GM18907 (cell line): Measurements from ENCODE around the gene SLC7A1.

Experiments used
- ATAC-seq: cut with Tn5 transposase; IDR thresholded peaks from one replicate; pipeline ENCODE4 v1.9.1; 2021; ENCODE audit warnings: mild to moderate bottlenecking, moderate library complexity; ENCODE audit not compliant: unreplicated experiment

SLC7A1 gene

DNA sequence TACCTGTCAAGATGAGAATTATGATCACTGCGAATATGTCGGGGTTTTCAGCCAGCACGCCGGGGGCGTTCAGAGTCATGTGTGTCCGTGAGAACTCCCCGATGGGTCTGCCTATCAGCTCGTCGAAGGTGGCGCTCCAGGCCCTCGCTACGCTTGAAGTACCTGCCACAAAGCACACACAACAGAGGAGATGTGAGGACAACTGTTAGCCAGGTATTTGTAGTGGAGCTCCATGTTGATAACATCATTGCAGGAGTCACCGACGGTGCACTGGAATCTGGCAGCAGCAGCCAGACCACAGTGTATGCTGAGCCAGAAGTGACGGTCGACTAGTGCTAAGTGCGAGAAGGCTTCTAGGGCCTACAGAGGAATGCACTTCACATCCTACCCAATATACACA lies 62.7 kb downstream of the SLC7A1 start:
- no peak for ATAC-seq

DNA sequence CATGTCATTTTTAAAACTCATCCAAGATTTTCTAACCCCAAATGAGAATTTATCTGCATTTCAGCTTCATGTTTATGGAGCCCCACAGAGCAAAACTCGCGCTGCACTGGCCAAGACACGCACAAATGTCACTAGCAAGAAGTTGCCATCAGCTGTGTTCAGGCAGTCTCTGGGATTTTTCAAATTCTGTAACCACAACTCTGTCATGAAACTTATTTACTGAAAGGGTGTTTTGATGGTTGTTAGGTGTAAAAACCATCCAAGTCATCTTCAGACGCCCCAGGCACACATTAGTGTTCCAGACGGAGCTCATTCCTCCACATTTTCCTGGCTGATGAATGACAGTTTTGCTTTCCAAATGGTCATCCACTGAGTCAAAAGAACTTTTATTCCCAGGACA lies 63.4 kb downstream of the SLC7A1 start:
- ATAC-seq = no peak

DNA sequence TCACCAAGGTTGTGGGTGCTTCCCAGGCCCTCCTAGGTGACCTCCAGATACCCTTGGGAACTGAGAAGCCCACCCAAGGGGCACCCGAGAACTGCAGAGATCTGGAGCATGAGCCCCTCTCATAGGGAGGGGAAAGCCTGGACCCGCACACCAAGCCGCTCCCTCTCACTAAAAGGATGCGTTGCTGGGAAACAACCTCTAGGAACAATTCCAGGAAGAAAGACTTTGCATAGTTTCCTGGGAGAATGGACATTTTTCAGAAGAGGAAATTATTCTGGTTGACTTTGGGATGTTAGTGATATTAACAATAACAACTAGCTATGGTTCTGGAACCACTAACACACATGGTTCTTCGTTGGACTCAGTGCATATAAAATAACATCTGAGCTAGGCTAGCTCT lies 64.6 kb downstream of the SLC7A1 start:
- ATAC-seq = no peak

DNA sequence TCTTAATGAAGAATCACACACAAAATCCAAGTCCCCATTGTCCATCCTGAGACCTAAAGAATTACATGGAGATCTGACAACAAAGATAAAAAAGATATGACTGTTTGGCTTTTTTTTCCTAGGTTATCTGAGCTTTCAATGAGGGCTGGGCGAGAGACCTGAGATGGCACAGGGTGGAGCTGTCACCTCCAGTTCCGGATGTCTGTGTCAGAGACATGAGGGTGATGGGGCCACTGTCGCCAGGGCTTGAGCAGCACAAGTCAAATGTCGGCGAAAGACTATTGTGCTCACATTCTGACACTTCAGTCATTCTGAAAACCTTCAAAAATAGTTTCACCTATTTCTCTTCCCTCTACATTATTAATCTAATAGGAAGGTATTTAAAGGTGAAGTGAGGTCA lies 65.7 kb downstream of the SLC7A1 start:
- no peak for ATAC-seq

DNA sequence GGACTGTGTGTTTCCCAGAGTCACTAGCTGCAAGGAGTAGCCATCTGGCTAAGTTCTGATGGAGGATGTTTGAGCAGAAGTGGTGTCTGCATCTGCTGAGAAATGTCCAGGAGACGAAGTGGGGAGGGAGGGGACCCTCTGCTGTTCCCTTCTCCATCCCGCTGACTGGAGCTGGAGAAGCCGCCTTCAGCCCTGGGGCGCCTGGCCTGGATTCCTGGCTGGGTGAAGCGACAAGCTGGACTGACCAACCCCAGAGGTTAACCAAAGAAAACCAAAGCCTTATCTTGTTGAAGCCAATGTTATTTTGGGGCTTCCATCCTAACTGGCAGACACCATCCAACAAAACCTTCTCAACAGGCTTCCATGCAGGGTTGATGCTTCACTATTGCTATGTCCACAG lies 67.6 kb downstream of the SLC7A1 start:
- ATAC-seq = no peak

DNA sequence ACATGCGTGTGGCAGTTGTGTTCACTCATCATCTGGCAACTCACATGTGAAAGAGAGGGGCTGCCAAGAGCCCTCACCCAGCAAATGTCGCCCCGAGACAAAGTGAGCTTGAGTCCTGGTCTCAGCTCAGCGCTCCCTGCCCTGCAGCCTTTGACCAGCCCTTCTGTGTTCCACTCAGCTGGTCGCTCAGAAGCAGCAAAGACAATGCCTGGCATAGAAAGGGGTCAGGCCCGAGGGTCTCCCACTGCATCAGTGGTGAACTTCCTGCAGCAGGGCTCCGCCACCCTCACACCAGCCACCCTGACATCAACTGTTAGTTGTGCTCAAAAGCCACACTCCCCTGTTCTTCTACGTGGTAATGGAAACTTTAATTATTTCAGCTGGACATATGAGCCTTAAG lies 68.0 kb downstream of the SLC7A1 start:
- no peak for ATAC-seq

DNA sequence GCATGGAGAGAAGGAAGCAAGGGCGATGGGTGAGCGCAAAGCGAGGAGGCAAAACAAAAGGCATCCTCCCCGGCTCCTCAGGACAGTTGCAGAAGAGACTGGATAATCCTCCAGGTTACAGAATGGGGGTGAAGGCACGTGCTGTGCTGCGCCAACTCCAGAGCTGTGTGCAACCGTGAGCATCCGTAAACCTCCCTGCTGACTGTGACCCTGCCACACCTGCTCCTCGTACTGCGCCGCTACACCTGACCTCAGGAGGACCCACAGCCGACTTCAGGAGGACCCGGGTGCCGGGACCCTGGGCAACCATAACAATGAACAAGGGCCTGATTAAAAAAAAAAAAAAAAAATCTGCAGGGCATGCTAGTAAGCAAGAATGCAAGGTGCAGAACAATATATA lies 68.7 kb downstream of the SLC7A1 start:
- ATAC-seq = no peak

DNA sequence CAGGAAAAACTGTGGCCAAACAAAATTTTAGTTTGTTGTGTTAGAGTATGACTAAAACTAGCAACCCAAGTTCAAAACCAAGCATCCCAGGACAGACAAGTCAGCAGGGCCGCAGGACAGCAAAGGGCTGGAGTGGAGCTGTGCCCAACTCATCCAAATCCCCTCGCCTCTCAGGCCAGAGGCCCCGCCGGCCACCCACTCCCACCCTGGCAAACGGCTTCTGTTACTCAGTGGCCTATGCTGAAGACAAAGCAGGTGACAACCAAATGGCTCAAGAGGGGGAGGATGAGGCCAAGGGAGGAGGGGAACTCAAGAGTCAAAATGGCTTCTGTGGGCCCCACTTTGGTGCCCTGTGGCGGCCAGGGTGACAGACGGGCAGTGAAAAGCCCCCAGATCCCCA lies 69.7 kb downstream of the SLC7A1 start:
- no peak for ATAC-seq

DNA sequence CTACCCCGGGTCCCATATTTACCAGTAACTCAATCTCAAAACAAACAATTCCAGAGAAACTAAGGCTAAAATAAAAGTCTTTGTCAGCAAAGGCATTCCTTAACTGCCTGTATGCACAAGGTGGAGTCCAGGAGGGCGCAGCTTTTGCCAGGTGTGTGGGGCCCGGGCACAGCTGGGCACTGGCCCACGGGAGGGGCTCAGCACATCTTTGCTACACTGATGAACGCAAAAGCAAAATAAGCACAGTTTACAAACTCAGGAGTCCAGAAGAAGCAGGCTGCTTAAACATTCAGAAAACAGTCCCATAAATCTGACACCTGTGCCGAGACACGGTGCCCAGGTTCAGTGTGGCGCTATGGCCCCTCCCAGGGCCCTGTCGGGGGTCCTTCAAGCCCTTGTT lies 70.8 kb downstream of the SLC7A1 start:
- no peak for ATAC-seq

DNA sequence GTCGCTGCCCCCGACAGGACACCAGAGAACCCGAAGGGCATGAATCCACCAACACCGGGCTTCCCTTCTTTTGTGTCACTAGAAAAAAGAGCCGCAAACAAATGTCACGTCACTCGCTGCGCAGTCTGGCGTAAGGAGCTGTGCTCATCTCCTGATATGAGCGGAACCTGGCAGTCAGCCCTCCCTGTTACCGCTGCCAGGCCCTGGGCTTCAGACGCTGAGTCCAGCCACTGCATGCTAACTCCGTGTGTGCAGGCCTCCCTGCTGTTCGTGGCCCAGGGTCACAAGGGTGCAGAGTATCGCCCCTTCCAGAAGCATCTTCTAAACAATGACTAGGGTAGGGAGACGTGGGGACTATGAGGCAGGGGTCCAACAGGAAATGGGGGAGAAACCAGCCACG lies 71.3 kb downstream of the SLC7A1 start:
- no peak for ATAC-seq

DNA sequence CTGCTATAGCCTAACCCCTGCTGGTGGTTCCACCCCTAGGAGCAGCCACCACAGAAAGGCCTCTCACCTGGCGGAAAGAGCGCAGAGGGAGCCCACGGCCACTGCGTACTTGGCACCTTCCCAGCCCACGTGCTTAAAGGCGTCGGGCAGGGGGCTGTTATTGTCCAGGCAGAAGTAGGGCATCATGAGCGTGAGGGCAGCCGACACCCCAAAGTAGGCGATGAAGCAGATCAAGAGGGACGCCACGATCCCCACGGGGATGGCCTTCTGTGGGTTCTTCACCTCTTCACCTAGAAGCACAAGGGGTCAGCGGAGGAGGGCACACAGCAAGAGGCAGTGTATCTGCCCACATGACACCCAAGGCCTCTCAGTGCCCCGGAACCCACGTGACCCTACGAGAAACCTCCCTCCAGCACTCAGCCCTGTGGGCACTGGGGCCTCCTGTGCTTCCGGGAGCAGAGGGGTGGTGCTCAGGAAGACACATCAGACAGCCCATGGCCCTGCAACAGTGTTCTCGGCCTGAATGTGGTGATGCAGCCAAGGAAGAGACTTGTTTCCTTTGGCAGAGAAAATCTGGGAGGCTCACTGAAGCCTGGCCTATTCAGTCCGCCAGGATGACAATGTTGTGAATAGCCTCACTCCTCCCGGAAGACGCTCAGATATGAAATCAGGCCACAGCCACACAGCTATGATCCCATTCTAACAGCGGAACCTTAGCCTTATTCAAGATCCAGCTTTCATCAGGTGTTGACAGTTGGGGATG lies 72.1 kb downstream of the SLC7A1 start:
- ATAC-seq = no peak

DNA sequence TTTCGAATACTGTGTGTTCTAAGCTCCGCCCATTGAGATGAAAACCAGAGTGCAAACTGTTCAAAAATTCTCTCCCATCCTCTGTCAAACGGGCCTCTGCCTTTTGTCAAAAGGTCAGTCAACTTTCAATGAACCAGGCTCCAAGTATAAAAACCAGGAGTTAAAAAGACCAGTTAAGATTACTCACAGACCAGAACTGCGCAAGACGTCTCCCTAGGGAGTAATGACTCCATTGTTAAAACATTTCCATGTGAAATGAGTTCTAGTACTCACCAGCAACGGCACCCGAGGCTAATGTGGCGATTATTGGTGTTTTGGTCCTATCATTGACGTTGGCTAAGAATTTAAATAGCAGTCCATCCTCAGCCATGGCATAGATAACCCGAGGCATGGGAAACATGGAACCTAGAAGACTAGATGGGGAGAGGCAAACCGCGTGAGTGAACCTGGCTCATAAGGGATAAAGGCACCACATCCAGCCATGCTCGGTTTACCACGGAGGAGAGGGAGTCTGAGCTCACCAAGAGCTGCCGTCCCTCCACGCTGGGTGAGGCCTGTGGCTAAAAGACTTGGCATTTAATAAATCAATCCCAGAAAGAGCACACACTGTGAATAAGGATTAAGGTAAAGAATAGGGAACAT lies 73.3 kb downstream of the SLC7A1 start:
- no peak for ATAC-seq

DNA sequence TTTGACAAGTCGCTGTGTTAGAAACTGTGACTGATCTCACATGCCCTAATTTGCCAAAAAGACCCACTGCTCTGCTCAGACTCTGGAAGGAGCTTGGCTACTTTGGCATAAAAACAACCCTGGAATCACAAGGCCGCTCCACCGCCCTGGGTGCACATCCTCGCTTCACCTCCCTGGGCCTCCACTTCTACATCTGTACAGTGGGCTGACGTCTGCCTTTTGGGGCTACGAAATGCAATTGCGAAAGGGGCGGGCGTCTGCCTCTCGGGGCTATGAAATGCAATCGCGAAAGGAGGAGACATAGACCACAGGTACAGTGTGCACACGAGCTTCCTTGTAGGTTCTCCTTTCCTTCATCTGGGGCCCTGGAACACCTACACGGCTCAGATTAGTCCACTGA lies 74.2 kb downstream of the SLC7A1 start:
- no peak for ATAC-seq

DNA sequence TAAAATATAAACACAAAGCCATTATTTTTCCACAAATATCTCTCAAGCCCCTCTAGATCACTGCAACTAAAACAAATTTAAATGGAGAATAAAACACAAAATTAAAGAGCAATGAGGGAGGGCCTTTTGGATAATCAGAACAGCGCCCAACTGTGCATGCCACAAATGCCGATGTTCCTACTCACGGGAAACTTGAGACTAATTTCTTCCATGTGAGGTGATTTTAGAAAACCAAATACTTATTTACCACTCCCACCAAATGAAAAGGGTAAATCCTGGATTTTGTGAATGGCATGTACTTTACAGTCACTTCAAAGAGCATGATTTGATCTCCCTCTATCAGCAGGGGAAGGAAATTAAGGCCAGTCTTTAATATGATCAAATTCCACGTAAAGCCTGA lies 74.8 kb downstream of the SLC7A1 start:
- ATAC-seq = no peak

DNA sequence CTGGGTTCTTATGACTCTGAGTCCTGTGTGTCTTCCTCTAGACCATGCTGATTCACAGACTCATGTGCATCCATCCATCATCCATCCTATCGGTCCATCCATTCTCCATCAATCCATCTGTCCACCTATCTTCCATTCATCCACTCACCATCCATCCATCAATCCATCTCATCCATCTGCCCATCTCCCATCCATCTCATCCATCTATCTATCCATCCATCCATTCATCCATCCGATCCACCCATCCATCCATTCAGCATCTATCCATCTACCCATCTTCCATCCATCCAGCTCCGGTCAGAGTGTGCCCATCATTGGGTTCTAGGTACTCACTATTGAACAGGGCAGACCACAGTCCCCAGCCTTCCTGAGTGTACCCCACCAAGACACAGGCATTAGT lies 75.6 kb downstream of the SLC7A1 start:
- ATAC-seq = no peak

DNA sequence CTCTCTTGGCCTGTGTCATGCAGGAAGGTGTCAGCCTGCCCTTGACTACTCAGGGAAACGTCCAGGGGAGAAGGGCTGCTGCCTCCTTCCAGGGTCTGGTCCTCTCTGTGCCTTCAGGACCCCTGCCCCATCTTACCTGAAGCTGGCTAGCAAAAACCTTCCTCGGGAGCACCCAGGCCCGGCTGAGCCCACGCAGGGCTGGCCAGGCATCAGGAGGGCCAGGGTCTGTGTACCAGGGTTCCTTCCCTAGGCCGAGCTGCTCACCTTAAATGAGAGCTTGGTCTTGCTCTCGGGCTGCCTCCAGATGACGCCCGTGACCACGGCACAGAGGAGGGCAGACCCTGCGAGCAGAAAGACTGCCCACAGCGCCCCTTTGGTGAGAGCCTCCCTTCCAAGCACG lies 78.6 kb downstream of the SLC7A1 start:
- ATAC-seq = no peak

DNA sequence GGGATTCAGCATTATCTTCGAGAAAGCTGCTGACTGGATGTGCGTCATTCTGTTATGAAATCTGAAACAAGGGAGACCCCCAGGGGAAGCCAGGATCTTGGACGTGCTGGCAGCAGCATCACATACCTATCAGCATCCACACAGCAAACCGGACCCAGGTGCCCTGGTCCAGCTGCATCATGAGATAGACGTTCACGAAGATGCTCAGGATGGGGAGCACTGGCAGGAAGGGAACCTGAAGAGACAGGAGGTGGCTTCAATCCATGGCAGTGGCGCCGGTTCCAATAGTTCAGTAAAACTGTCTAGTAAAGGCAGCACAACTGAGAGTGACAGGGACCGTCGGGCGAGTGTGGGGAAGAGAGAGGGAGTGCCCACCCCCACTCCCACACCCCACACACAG lies 79.5 kb downstream of the SLC7A1 start:
- no peak for ATAC-seq

DNA sequence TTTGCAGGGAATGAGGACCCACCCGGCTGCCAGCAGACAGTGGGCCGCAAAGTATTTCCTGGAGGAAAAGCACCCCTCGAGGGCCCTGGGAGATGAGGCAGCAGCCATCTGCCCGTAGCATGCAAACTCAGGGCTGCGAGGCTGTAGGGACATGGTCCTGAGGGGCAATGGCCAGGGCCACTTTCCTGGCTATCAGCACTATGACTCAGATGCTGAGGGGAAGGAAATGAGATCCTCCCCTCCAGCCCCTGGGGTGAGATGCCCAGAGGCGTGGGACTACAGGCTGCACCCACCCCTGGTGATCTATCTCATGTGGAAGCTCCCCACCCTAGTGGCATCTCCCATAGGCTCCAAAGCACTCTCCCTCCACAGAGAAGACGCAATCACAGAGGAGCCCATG lies 80.1 kb downstream of the SLC7A1 start:
- ATAC-seq = no peak

DNA sequence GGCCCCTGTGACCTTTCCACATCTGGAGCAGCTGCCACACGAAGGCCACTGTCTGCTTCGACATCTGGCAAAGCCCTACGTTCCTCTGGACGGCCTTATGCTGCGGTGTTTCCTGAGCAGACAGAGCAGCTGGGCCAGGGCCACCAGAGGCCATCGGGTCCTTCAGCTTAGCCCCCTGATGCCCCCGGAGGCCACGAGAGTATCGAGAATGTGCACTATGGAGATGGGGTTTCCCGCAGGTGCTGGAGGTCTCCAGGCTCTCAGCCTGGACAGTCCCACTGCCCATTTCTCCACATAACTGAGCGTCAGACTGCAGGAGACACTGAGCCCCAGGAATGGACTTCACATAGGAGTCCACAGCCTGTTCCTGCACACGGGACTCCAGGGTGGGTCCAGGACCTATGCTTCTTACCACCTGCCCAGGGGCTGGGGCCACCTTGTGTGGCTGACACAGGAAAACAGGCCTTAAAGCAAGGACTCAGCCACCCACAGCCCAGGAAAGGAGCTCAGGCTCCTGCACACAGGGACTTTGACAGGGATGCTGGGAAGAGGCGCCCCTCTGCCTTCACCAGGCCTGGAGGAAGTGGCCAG lies 80.7 kb downstream of the SLC7A1 start:
- ATAC-seq = no peak

DNA sequence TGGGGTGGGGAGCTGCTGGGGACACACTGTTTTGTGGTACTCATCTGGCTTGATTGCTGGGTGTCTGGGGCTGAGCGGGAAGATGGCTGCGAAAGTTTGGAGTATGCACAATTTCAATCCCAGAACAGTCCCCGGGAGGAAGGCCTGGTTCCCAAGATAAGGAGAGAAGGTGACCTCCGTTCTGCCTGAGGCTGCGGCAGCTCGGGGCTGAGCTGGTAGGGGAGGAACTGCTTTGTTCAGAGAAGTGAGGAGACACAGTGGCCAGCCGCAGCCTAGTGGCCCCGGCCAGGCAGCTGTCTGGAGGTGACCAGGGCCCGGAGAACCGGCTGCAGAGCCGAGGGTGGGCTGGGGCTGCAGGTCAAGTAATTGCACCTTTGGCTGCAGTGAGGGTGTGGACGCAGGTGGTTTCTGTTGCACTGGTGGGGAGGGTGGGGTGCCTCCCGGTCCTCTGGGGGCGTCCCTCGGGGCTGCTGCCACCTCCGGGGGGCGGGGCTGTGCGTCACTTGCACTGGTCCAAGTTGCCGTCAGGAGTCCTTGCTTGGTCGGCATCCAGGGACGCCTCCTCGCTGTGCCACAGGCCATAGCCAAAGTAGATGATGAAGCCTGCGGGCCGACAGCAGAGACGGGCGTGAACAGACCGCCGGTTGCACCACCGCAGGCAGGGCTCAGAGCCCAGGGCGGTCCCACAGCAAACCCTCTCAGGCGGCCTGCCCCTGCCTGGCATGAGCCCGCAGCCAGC lies 81.3 kb downstream of the SLC7A1 start:
- no peak for ATAC-seq

DNA sequence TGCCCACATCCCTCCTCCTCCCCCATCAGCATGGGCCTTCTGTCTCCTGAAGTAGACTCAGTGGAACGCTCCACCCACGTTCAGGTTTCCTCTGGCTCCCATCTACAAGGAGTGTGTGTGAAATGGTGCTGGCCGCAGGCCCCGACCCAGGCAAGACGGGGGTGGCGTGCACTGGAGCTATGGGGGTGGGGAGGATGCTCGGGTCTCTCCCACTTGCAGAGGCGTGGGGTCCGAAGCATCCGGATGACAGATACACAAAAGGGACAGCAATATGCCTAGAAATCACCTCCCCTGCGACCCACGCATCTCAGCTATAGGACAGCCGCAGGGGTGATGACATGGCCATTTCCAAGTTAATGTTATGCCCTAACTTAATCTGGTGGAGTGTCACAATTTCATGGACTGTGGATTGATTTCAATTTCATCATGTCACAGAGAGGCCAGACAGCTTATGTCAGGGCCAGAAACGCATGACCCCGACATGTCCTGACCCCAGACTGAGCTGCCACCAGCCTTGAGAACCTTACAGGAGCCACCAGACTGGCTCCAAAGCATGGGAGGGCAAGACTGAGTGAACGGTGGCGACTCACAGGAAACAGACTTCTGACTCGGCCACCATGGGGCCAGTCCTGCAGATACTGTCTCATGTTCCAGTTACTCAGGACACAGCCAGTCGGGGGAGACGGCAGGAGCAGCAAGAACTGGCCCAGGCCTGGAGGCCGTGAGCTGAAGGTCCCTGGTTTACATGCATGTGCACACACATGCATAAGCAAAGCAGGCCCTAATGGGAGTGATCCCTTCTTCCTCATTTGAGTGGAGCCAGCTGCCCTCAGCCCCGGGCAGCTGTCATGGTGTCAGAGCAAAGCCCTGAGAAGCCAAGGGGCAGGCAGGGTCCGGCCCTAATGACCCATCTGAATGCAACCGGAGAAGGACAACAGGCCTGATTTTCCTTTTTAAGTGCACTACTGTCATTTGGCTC lies 82.2 kb downstream of the SLC7A1 start:
- ATAC-seq = no peak
